Duodenal mucosa (tissue), 2 donors: ENCODE measurements around the gene FNTB.

ENCODE experiments used
- H3K27ac ChIP-seq: one replicate; pipeline ENCODE4 v1.7.0; 2013; ENCODE audit warnings: low read depth, low read length
- H3K27me3 ChIP-seq, 2 donors: one replicate each; pipeline ENCODE4 v1.7.0; 2013; ENCODE audit warnings: low read length in 2 of 2, control low read depth in 1 of 2; ENCODE audit not compliant: insufficient read depth in 2 of 2, control insufficient read depth in 1 of 2
- H3K36me3 ChIP-seq, 2 donors: one replicate each; pipeline ENCODE4 v1.7.0; 2013; ENCODE audit warnings: low read length in 2 of 2, control low read depth in 1 of 2; ENCODE audit not compliant: insufficient read depth in 2 of 2, control insufficient read depth in 1 of 2
- H3K4me1 ChIP-seq, 2 donors: one replicate each; pipeline ENCODE4 v1.7.0; 2013; ENCODE audit warnings: low read length in 2 of 2, control low read depth in 1 of 2; ENCODE audit not compliant: insufficient read depth in 2 of 2, control insufficient read depth in 1 of 2
- H3K4me3 ChIP-seq, 2 donors: one replicate each; pipeline ENCODE4 v1.7.0; 2013; ENCODE audit warnings: low read length in 2 of 2, low read depth in 1 of 2
- H3K9ac ChIP-seq, 2 donors: one replicate each; pipeline ENCODE4 v1.7.0; 2013; ENCODE audit warnings: low read length in 2 of 2, low read depth in 1 of 2
- H3K9me3 ChIP-seq, 2 donors: one replicate each; pipeline ENCODE4 v1.7.0; 2013; ENCODE audit warnings: low read length in 2 of 2, control low read depth in 1 of 2; ENCODE audit not compliant: control insufficient read depth in 1 of 2

The FNTB gene

DNA sequence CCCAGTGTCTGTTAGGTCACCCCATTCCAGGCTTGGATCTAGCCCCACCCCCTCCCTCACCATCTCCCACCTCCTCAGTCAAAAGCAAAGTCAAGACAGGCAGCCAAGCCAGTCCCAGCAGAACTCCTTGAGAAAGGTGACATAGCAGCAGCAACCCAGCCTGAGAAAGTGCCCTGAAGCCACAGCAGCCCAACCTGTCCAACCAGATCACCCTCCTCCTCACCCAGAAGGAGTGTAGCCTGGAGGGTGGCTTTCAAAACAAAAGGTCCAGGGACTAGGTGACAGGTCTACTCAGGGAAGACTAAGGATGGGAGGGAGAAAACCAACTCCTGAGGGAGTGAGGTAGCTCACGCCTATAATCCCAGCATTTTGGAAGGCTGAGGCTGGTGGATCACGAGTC, 19.7 kb upstream of the FNTB start:
- Histone ChIP-seq H3K4me3 (no peak overlapping the region), H3K27me3 (no peaks in the 10 kb centered on the region), H3K27ac (no peak overlapping the region), H3K9me3 (no peaks in the 10 kb centered on the region), H3K9ac (no peak overlapping the region), H3K36me3 (no peaks in the 10 kb centered on the region), H3K4me1 (peaks cover 20 to 25% of the 10 kb centered on the region in 2 donors)

DNA sequence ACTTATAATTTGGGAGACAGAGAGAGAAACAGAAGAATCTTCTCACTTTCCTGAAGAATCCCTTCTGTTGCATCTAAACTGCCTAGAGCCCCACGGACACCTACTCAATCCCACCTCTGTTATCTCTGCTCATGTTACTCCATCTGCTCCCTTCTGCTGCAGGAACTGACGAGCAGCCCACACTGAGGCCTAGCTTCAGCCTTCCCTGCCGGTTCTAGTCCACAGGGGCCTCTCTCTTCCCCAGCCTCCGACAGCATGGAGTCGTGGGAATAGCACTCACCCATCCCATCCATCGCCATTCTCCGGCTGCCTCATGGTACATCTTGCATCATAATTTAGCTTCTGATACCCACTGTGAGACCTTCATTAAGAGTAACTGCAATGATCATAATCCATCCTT, 18.5 kb upstream of the FNTB start:
- Histone ChIP-seq H3K27me3 (no peaks in the 10 kb centered on the region), H3K9me3 (no peaks in the 10 kb centered on the region), H3K9ac (no peak overlapping the region), H3K36me3 (no peaks in the 10 kb centered on the region), H3K4me3 (no peak overlapping the region), H3K4me1 (peaks cover 20 to 31% of the 10 kb centered on the region in 2 donors), H3K27ac (no peak overlapping the region)

DNA sequence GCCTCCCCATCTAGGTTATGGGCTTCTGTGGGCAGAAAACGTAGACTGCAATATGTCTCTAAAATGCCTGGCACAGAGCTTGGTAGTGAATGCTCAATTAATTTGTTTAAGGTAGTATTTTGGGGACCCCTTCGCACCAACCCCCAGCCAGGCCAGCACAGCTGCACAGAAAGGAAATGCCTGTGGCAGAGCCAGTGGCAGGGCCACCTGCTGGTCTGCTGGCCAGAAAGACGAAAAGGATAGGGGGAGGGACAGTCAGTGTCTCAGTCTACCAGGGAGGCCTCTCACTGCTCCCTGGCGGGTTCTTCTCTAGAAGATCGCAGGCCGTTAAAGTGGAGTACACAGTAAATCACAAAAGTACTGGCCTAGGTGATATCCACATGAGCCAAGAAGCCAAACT, 18.0 kb upstream of the FNTB start:
- Histone ChIP-seq H3K27me3 (no peaks in the 10 kb centered on the region), H3K27ac (no peak overlapping the region), H3K4me3 (no peak overlapping the region), H3K36me3 (no peaks in the 10 kb centered on the region), H3K9me3 (no peaks in the 10 kb centered on the region), H3K9ac (no peak overlapping the region), H3K4me1 (peaks cover 20 to 32% of the 10 kb centered on the region in 2 donors)

DNA sequence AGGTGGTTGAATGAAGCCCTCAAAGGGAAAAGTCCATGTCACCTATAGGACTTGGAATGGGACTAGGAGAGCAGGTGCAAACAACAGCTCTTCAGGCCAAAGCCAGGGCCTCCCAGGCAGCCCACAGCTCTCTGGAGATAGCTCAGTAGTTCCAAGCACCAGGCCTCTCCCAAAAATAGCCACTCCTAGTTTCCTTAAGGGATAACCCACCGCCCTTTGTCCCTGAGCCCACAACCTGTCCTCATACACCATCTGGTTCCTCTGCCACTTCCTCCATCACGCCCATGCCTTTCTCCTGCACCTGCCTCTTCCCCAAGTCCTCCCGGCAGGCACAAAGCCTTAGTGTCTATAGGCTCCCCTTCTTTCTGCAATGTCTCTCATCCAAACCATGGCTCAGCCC, 16.7 kb upstream of the FNTB start:
- Histone ChIP-seq H3K4me1 (peaks cover 20 to 32% of the 10 kb centered on the region in 2 donors), H3K27me3 (no peaks in the 10 kb centered on the region), H3K27ac (no peak overlapping the region), H3K4me3 (peak overlapping the region in 1 of 2 donors; percentile 2), H3K9me3 (no peaks in the 10 kb centered on the region), H3K9ac (no peak overlapping the region), H3K36me3 (no peaks in the 10 kb centered on the region)

DNA sequence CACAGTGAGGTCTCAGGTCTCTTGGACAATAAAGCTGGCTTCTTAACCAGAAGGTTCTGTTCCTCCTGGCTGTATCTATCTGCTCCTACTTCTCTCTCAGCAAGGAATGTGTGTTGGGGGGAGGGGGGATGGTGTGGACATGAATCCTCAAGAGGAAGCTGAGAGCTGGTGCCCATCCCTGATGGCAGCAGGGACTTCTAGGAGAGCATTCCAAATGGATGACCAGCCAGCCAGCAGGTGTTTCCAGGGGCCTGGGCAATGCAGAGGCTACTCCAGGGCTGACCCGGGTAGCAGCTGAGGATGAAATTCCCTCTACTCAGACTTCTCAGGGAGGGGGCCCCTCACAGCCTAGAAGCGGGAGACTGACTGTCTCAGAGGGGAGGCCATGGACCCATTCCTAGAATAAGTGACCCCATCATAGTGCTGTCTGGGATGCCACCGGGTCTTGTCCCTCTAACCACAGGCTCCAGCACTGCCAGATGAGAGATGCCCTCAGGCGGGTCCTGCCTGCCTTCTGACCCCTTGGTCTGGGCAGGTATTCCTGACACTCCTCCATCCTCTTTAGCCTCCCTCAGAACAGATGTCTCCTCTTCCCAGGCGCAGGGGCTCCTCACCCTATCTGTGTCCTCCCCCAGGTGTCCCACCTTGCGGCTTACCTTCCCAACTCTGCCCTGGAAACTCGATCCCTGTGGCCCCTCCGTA, 15.8 kb upstream of the FNTB start:
- Histone ChIP-seq H3K27me3 (no peaks in the 10 kb centered on the region), H3K4me1 (peaks cover 20 to 32% of the 10 kb centered on the region in 2 donors), H3K9me3 (no peaks in the 10 kb centered on the region), H3K27ac (no peak overlapping the region), H3K9ac (peak overlapping the region in 1 of 2 donors; percentile 60), H3K4me3 (peak overlapping the region; percentile 74 to 76), H3K36me3 (no peaks in the 10 kb centered on the region)

DNA sequence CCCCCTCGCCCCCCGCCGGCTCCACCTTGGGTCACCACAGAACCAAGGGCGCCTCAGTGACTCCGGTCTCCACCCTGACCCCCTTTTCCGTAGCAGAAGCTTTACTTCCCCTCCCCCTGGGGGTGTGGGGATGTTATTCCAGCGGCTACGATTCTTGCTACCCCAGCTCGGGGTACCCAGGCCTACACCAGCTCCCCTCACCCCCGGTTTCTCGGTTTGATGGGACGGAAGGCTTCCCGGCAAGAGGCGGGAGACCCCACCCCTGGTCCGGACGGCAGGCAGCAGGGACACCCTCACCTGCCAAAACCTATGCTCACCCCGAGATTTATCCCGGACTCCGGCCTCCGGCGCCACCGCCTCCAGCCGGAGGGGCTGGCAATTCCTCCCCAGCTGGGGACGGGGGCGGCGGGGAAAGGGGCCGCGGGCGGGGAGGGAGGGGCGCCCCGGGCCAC, 15.2 kb upstream of the FNTB start:
- no peaks in the 10 kb centered on the region for H3K9me3 ChIP-seq
- peak overlapping the region; percentile 74 to 76 for H3K4me3 ChIP-seq
- H3K27ac ChIP-seq, result no peak overlapping the region

DNA sequence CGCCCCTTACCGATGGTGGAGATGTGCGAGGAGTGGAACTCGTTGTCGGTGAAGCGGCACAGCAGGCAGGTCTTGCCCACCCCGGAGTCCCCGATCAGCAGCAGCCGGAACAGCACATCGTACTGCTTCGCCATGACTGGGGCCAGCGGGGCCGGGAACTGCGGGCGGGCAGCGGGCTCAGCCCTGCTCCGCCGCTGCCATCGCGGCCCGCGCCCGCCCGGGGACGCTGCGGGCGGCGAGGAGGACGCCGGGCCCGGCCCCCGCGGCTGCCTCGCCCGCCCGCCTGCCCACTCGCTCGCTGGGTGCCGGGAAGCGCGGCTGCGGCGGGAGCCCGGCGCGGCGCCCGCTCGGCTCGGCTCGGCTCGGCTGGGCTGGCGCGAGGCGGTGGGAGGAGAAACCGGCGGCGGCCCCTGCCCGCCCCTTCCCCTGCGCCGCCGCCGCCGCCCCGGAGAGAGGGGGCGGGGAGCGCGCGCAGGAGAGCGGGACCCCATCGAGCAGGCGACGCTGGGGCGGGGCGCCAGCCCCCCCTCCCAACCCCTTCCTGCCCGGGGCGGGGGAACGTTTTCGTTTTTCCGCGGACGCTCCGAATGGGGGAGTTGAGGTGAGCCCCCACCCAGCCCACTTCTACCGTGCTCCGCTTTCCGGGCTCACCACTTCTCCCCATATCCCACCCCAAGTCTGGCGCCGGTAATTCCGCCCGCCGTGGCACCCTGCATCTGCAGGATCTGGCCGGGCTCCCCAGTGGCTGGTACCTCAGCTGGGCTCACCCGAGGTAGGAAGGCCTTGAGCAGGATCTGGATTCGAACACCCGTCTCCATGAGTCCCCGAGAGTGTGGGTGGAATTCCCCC, 14.5 kb upstream of the FNTB start, which contains the start of gene RAB15:
Gene RAB15 (minus strand): TSS at position 394 of the 849 bp plus-strand sequence. CDS start 260 bp downstream, at position 134.
- H3K9ac ChIP-seq, result peak within 1 kb of the TSS; percentile 43 to 60
- H3K4me3 ChIP-seq, result peak within 1 kb of the TSS; percentile 74 to 76
- no peak within 1 kb of the TSS for H3K27ac ChIP-seq
- no peaks in the 10 kb centered on the region for H3K9me3 ChIP-seq
- no peaks in the 10 kb centered on the region for H3K36me3 ChIP-seq
- H3K27me3 ChIP-seq, result no peaks in the 10 kb centered on the region
- peaks cover 20 to 32% of the 10 kb centered on the region in 2 donors for H3K4me1 ChIP-seq

More for the DNA sequence above, 15.2 kb upstream of the FNTB start:
- Histone ChIP-seq H3K9ac (peak overlapping the region in 1 of 2 donors; percentile 60), H3K4me1 (peaks cover 20 to 32% of the 10 kb centered on the region in 2 donors), H3K36me3 (no peaks in the 10 kb centered on the region), H3K27me3 (no peaks in the 10 kb centered on the region)

DNA sequence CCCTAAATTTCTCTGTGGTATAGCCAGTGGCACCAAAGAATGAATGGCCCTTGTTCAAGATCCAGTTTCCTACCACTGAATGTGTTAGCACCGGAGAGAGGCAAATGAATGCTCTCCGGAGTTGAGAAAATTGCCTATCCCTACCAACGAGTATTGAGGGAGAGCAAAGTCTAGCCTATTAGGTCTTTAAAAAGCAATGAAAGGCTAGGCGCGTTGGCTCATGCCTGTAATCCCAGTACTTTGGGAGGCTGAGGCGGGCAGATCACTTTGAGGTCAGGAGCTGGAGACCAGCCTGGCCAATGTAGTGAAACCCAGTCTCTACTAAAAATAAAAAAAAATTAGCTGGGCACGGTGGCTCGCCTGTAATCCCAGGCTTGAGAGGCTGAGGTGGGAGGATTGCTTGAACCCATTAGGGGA, 13.7 kb upstream of the FNTB start:
- H3K4me1 ChIP-seq, result peaks cover 20 to 32% of the 10 kb centered on the region in 2 donors
- H3K36me3 ChIP-seq, result no peaks in the 10 kb centered on the region
- no peak overlapping the region for H3K27ac ChIP-seq
- H3K27me3 ChIP-seq, result no peaks in the 10 kb centered on the region
- no peaks in the 10 kb centered on the region for H3K9me3 ChIP-seq
- peak overlapping the region in 1 of 2 donors; percentile 43 for H3K9ac ChIP-seq
- peak overlapping the region; percentile 51 to 68 for H3K4me3 ChIP-seq

DNA sequence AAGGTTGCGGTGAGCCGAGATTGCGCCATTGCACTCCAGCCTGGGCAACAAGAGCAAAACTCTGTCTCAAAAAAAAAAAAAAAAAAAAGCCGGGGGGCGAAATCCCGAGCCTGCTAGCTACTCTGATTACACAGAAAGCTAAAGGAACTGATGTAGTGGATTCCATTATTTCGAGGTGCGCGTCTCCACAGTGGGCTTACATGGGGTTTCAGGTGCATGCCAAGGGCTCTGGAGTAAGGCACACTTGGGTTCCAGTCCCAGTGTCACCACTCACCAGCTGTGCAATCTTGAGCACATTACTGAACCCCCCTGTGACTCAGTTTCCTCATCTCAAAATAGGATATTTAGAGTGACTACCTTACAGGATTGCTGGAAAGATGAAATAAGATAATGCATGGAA, 12.9 kb upstream of the FNTB start:
- H3K27ac ChIP-seq, result no peak overlapping the region

DNA sequence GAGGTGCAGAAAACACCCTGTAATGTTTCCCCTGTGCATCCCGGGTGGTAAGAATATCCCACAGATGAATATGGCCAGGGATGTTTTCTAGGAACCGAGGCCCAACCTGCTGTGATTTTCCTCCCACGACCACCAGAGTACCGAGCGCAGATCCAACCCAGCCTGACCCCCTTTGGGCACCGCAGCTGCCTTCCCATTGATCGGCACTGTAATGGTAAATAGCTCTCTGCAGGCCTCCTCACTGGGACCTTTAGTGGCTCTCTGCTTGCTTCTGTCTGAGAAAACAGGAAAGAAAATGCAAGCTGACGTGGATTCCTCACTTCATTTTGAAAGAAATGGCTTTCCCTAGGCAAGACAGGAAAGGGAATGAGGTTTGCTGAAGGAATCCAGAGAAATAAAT, 12.1 kb upstream of the FNTB start:
- Histone ChIP-seq H3K27ac (no peak overlapping the region), H3K9me3 (no peaks in the 10 kb centered on the region), H3K4me1 (peaks cover 18 to 28% of the 10 kb centered on the region in 2 donors), H3K4me3 (no peak overlapping the region), H3K36me3 (no peaks in the 10 kb centered on the region), H3K9ac (no peak overlapping the region), H3K27me3 (no peaks in the 10 kb centered on the region)

More for the DNA sequence above, 12.9 kb upstream of the FNTB start:
- Histone ChIP-seq H3K27me3 (no peaks in the 10 kb centered on the region), H3K4me1 (peaks cover 20 to 29% of the 10 kb centered on the region in 2 donors), H3K36me3 (no peaks in the 10 kb centered on the region), H3K9ac (no peak overlapping the region), H3K4me3 (no peak overlapping the region), H3K9me3 (no peaks in the 10 kb centered on the region)
